Measurements from ENCODE around the gene HSPBP1.

The HSPBP1 gene

DNA sequence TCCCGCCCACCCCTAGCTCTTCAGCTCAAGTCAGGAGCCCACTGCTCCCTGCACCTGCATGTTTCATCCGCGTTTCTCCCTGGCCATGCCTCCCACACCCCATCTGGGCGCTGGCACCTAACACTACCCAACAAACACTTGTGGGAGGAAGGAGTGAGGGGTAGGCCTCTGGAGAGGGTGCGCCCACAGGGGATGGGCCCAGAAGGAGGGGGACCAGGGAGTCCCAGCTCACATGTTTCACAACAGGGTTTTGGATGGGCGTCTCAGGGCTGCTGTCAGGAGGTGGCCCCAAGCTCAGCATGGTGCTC is 39.2 kb downstream of the HSPBP1 start:
- Histone ChIP-seq H3K36me3 (ENCODE audit: control insufficient read depth, low read depth, low read length) (peaks cover 71% of the 10 kb centered on the region), H3K9ac (ENCODE audit: low read length) (no peak overlapping the region), H3K27ac (ENCODE audit: low read length) (no peak overlapping the region)

DNA sequence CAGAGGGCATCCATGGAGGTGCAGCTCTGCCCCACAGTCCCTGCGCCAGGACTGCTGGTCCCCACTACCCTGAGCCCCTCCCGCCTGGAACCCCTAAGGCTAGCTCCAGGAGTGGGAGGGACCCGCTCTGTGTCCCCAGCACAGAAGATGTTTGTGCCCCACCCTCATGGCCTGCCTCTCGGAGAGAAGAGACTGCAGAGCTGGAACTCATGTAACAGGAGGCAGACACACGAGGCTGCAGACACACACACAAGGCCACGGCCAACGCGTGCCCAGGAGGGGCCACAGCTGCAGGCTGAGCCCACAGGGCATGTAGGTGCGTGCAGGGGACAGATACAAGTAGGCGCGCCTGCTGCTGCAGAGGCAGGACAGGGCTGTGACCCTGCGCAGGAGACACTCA is 40.9 kb downstream of the HSPBP1 start:
- Histone ChIP-seq H3K36me3 (ENCODE audit: control insufficient read depth, low read depth, low read length) (peaks cover 66% of the 10 kb centered on the region), H3K4me3 (ENCODE audit: low read length) (no peak overlapping the region), H3K27ac (ENCODE audit: low read length) (no peak overlapping the region), H3K9ac (ENCODE audit: low read length) (no peak overlapping the region), H3K9me3 (ENCODE audit: control insufficient read depth, low read depth, low read length) (no peaks in the 10 kb centered on the region), H3K4me1 (ENCODE audit: control insufficient read depth, low read depth, low read length) (no peaks in the 10 kb centered on the region), H3K27me3 (ENCODE audit: control insufficient read depth, insufficient read depth, low read length) (no peaks in the 10 kb centered on the region)

More for the DNA sequence above, 39.2 kb downstream of the HSPBP1 start:
- H3K4me1 ChIP-seq (ENCODE audit: control insufficient read depth, low read depth, low read length), result no peaks in the 10 kb centered on the region
- H3K9me3 ChIP-seq (ENCODE audit: control insufficient read depth, low read depth, low read length), result no peaks in the 10 kb centered on the region
- no peaks in the 10 kb centered on the region for H3K27me3 ChIP-seq (ENCODE audit: control insufficient read depth, insufficient read depth, low read length)
- H3K4me3 ChIP-seq (ENCODE audit: low read length), result no peak overlapping the region

DNA sequence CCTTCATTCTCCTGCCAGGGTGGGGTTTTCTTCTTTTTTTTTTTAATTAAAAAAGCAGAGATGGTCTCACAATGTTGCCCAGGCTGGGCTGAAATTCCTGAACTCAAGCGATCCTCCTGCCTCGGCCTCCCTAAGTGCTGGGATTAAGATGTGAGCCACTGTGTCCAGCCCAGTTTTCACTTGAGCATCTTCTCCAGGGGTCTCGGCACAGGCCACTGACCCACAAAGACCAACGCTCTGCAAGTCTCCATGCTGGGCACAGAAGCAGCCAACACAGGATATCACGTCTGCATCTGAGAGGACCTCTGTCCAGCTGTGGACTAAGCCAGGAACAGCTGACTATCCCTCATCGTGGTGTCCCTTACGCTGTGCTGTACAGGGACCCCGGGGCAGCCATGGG is 41.9 kb downstream of the HSPBP1 start:
- Histone ChIP-seq H3K27ac (ENCODE audit: low read length) (no peak overlapping the region), H3K9ac (ENCODE audit: low read length) (no peak overlapping the region), H3K9me3 (ENCODE audit: control insufficient read depth, low read depth, low read length) (no peaks in the 10 kb centered on the region), H3K4me3 (ENCODE audit: low read length) (no peak overlapping the region), H3K4me1 (ENCODE audit: control insufficient read depth, low read depth, low read length) (no peaks in the 10 kb centered on the region), H3K27me3 (ENCODE audit: control insufficient read depth, insufficient read depth, low read length) (no peaks in the 10 kb centered on the region), H3K36me3 (ENCODE audit: control insufficient read depth, low read depth, low read length) (peaks cover 59% of the 10 kb centered on the region)

DNA sequence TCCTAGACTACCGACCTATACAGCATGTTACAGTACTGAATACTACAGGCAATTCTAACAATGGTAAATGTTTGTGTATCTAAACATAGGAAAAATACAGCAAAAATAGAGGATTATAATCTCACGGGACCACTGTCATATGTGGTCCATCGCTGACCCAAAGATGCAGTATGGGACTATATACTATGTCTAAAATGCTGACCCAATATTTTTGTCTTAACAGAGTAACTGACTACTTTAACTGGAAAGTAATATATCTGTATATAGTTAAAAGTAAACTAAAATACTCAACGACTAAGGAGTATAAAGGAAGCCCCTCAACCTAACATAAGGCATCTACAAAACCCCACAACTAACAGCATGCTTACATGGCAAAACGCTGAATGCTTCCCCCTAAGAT is 46.9 kb downstream of the HSPBP1 start:
- Histone ChIP-seq H3K4me1 (ENCODE audit: control insufficient read depth, low read depth, low read length) (no peaks in the 10 kb centered on the region), H3K36me3 (ENCODE audit: control insufficient read depth, low read depth, low read length) (peaks cover 41% of the 10 kb centered on the region), H3K9me3 (ENCODE audit: control insufficient read depth, low read depth, low read length) (no peaks in the 10 kb centered on the region), H3K27ac (ENCODE audit: low read length) (no peak overlapping the region), H3K27me3 (ENCODE audit: control insufficient read depth, insufficient read depth, low read length) (no peaks in the 10 kb centered on the region), H3K9ac (ENCODE audit: low read length) (no peak overlapping the region), H3K4me3 (ENCODE audit: low read length) (no peak overlapping the region)

DNA sequence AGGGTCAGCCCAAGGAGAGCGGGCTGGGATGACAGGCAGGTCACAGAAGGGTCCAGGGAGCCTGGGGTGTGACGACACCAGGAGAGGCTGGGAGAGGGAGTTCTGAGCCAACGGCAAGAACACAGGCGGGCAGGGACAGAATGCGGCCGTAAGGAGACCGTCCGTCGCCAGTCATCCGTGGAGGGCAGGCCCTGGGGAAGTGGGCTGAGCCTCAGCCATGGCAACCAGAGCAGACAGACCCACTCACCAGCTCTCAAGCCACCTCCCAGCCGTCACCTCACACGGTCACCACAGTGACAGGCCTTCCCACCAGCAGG is 47.7 kb downstream of the HSPBP1 start:
- Histone ChIP-seq H3K36me3 (ENCODE audit: control insufficient read depth, low read depth, low read length) (peaks cover 34% of the 10 kb centered on the region), H3K27me3 (ENCODE audit: control insufficient read depth, insufficient read depth, low read length) (no peaks in the 10 kb centered on the region), H3K4me1 (ENCODE audit: control insufficient read depth, low read depth, low read length) (no peaks in the 10 kb centered on the region), H3K4me3 (ENCODE audit: low read length) (no peak overlapping the region), H3K27ac (ENCODE audit: low read length) (no peak overlapping the region), H3K9ac (ENCODE audit: low read length) (no peak overlapping the region), H3K9me3 (ENCODE audit: control insufficient read depth, low read depth, low read length) (no peaks in the 10 kb centered on the region)

DNA sequence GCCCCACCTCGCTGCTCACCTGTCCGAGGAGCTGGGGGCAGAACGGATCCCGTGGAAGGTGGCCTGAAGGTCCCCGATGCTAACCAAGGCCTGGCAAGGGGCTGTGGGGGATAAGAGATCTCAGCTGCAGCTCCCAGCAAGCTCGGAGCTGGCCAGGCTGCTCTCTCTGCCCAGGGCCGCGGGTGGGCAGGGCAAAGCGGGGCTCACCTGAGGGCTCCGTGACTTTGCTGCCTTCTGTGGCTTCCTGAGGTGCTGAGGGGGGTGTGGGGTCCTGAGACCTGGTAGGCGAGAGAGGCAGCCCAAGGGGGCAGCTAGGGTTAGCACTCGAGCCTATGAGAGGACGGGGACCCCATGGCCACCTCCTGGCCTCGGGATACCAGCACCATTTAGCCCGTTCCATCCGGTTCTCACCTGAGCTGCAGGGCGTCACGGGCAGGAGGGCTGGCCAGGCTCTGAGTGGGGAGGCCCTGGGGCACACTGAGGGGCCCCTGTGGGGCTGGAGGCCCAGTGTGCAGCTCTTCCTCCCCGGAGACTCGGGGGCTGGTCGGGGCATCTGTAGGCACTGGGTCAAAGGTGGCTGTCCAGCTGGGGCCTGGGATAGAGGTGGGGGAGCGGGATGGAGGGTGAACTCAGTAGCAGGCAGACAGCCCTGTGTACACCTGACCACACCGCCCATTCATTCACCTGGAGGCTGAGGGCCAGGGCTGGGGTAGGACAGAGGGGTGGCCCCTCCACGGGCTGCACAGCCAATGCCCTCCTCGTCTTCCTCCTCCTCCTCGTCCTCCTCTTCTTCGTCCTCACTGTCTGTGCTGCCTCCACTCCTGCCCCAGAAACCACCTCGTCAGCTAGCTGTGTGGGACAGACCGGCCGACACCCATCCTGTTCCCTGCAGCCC is 48.3 kb downstream of the HSPBP1 start:
- Histone ChIP-seq H3K27me3 (ENCODE audit: control insufficient read depth, insufficient read depth, low read length) (no peaks in the 10 kb centered on the region), H3K27ac (ENCODE audit: low read length) (no peak overlapping the region), H3K36me3 (ENCODE audit: control insufficient read depth, low read depth, low read length) (peaks cover 28% of the 10 kb centered on the region)

DNA sequence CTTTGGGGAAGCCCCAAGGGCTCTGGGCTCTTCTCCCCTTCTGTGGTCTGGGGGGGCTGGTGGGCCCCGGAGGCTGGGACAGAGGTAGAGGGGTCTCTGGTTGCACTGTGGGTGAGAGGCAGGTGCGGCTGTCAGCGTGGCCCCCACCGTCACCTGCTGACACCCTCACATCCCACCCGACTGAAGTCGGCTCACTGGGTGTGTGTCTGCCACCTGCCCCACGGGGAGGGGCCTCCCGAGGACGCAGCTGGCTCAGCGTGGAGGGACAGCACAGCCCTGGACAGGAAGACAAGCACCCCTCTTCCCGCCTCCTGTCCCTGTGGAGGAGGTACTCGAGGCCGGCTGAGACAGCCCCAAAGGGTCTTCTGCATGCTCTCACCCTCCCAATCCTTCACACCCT is 49.1 kb downstream of the HSPBP1 start:
- Histone ChIP-seq H3K27me3 (ENCODE audit: control insufficient read depth, insufficient read depth, low read length) (no peaks in the 10 kb centered on the region), H3K9me3 (ENCODE audit: control insufficient read depth, low read depth, low read length) (no peaks in the 10 kb centered on the region), H3K4me1 (ENCODE audit: control insufficient read depth, low read depth, low read length) (no peaks in the 10 kb centered on the region), H3K27ac (ENCODE audit: low read length) (no peak overlapping the region), H3K9ac (ENCODE audit: low read length) (no peak overlapping the region), H3K36me3 (ENCODE audit: control insufficient read depth, low read depth, low read length) (peaks cover 20% of the 10 kb centered on the region), H3K4me3 (ENCODE audit: low read length) (no peak overlapping the region)

More for the DNA sequence above, 48.3 kb downstream of the HSPBP1 start:
- H3K9ac ChIP-seq (ENCODE audit: low read length), result no peak overlapping the region
- H3K4me3 ChIP-seq (ENCODE audit: low read length), result no peak overlapping the region
- H3K4me1 ChIP-seq (ENCODE audit: control insufficient read depth, low read depth, low read length), result no peaks in the 10 kb centered on the region
- no peaks in the 10 kb centered on the region for H3K9me3 ChIP-seq (ENCODE audit: control insufficient read depth, low read depth, low read length)

DNA sequence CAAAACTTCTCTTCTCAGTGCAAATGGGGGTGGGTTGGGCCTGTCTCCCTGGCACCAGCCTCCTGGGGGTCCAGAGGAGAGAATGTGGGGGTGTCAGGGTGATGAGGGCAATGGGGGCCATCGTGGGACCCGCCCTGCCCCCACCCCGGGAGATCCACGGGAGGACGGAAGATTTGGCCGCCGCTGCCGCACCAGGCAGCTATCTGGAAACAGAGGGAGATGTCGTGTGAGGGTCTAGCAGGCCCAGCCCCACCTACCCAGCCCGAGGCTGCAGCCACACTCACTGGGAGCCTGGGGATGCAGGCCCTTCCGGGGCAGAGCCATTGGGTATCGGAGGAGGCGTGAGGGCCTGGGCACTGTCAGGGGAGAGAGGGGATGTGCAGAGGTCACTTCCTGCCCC is 49.6 kb downstream of the HSPBP1 start:
- Histone ChIP-seq H3K36me3 (ENCODE audit: control insufficient read depth, low read depth, low read length) (peaks cover 20% of the 10 kb centered on the region), H3K27me3 (ENCODE audit: control insufficient read depth, insufficient read depth, low read length) (no peaks in the 10 kb centered on the region), H3K4me3 (ENCODE audit: low read length) (no peak overlapping the region), H3K9ac (ENCODE audit: low read length) (no peak overlapping the region), H3K4me1 (ENCODE audit: control insufficient read depth, low read depth, low read length) (no peaks in the 10 kb centered on the region), H3K9me3 (ENCODE audit: control insufficient read depth, low read depth, low read length) (no peaks in the 10 kb centered on the region), H3K27ac (ENCODE audit: low read length) (no peak overlapping the region)

DNA sequence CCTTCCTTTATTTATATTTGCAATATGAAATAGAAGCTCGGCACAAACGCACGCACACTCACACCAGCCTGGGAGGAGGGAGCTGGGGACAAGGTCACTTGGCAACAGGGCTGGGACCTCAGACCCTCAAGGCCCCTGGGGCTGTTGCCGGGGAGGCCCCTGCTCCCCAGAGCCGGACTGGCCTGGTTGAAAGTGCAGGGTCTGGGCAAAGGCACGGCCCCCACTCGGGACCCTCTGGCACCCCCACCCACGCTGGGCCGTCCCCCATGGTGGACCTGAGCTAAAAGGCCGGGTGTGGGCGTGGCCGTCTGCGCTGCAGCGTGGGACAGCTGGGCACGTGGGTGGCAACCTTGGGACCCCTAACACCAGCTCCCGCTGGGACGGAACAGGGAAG is 50.1 kb downstream of the HSPBP1 start:
- Histone ChIP-seq H3K27me3 (ENCODE audit: control insufficient read depth, insufficient read depth, low read length) (no peaks in the 10 kb centered on the region), H3K4me3 (ENCODE audit: low read length) (no peak overlapping the region), H3K4me1 (ENCODE audit: control insufficient read depth, low read depth, low read length) (no peaks in the 10 kb centered on the region), H3K36me3 (ENCODE audit: control insufficient read depth, low read depth, low read length) (peaks cover 15% of the 10 kb centered on the region), H3K9ac (ENCODE audit: low read length) (no peak overlapping the region), H3K9me3 (ENCODE audit: control insufficient read depth, low read depth, low read length) (no peaks in the 10 kb centered on the region), H3K27ac (ENCODE audit: low read length) (no peak overlapping the region)

DNA sequence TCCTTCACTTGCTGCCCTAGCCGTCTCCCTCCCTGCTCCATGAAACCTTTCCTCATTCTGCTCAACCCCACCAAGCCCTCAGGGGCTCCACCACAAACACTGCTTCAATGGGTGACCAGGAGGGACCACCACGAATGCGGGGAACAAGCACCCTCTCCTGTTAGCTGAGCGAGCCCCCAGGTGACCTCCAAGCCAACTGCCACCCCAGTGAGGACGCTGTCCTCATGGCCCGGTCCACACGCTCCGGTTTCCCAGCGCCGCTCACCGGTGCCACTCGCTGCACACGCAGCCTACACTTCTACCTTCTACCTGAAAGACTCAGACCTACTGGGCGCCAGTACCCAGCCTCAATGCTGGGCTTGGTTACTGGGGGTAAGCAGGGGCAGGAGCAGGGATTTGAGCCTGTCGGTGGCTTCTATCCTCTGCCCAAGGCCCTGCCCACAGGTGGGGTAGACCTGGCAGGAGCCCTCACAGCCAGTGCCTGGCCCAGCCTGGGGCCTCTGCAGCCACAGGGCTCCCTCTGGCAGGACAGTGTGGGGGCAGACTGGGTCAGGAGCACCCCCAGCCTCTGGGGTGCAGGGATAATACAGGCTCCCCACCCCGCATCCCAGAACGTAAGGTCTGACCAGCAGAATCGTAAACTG is 50.6 kb downstream of the HSPBP1 start:
- Histone ChIP-seq H3K4me3 (ENCODE audit: low read length) (no peak overlapping the region), H3K27me3 (ENCODE audit: control insufficient read depth, insufficient read depth, low read length) (no peaks in the 10 kb centered on the region), H3K9ac (ENCODE audit: low read length) (no peak overlapping the region), H3K9me3 (ENCODE audit: control insufficient read depth, low read depth, low read length) (no peaks in the 10 kb centered on the region), H3K36me3 (ENCODE audit: control insufficient read depth, low read depth, low read length) (peaks cover 10% of the 10 kb centered on the region), H3K4me1 (ENCODE audit: control insufficient read depth, low read depth, low read length) (no peaks in the 10 kb centered on the region), H3K27ac (ENCODE audit: low read length) (no peak overlapping the region)

DNA sequence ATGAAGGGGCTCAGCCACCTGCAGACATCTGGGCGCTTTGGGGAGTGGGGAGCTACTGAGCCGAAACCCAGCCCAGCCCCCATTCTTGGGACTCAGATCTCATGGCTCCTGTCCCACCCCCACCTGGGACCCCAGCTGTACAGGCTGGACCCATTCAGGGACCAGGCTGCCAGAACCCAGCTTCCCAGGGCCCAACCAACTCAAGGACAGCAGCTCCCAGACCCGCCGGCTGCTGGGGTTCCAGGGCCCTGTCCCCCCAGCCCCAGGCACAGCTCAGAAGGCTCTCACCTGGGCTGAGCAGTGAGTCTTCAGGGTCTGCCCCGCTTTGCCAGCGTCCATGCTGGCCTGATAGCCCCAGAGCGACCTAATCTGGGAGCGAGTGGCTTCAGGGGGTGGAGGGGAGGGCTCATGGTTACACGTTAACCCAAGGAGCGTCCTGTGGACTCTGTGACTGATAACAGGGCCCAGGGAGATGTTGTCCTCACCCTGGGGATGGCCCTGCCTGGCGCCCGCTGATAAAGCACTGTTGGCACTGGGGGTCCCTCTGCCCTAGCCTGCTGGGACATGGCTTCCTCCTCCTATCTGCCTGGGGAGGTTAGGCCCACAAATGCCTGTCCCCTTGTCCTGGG is 51.4 kb downstream of the HSPBP1 start, which contains the start of gene TMEM86B:
Gene TMEM86B, minus strand, starts transcription at position 361 of the 629 bp plus-strand sequence. Its CDS starts 22 bp downstream, at position 339.
- no peak within 1 kb of the TSS for H3K4me3 ChIP-seq (ENCODE audit: low read length)
- H3K9me3 ChIP-seq (ENCODE audit: control insufficient read depth, low read depth, low read length), result no peaks in the 10 kb centered on the region
- no peaks in the 10 kb centered on the region for H3K27me3 ChIP-seq (ENCODE audit: control insufficient read depth, insufficient read depth, low read length)
- peaks cover 9% of the 10 kb centered on the region for H3K36me3 ChIP-seq (ENCODE audit: control insufficient read depth, low read depth, low read length)
- H3K9ac ChIP-seq (ENCODE audit: low read length), result no peak within 1 kb of the TSS
- no peaks in the 10 kb centered on the region for H3K4me1 ChIP-seq (ENCODE audit: control insufficient read depth, low read depth, low read length)
- H3K27ac ChIP-seq (ENCODE audit: low read length), result no peak within 1 kb of the TSS
